ENCODE measurements around the gene LINGO4. TPM values are rescaled to one million over a fixed set of nuclear protein-coding genes. Genes with fewer than 3 reads are reported as not detected.

The LINGO4 gene
- total and polyA plus RNA-seq, 2 donors (not counting 1 experiment from before 2014, with no cell fraction given), result not detected

DNA sequence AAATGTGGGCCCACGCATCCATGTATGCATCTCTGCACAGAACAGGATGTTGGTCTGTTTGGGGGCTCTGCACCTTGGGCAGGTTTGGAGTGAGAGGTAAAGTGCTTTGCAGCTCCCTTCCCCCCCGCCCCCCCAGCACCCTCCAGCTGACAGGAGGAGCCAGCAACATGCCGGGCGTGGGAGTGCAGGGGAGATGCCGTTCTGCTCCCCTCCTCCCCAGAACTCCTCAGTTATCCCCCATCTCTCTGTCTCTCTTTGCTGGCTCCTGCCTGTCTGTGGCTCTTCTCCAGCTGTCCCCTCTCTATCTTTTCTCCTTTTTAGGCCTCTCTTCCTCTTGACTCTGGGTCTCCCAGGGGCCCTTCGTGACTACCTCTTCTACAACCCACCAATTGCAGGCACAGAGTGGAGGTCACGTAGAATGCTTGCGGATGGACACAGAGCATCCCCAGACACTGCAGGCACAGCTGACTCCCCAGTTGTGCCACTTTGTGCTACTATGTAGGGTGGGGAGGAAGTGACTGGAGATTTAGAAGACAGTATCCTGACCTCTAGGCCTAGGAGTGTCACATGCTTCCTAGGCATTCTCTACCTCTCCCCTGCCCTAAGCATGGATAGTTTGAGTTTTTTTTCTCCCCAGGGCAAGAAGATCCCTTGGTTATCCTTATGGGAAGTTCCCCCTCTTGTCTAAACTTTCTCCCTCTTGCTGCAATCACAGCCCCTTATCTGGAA is 28.1 kb upstream of the LINGO4 start:
- intact Hi-C loops (cut with micrococcal nuclease), result loop anchor here (10.0 kb wide), 1 partner anchor 109 kb away; the partner anchor contains the start of gene RIIAD1
- H4K20me1 ChIP-seq (ENCODE audit: control insufficient read depth, insufficient read depth, low read length, poor library complexity, severe bottlenecking), result no peaks in the 10 kb centered on the region
- peaks cover 17 to 21% of the 10 kb centered on the region in 2 donors for H3K4me1 ChIP-seq (ENCODE audit: control insufficient read depth in 2 of 2, insufficient read depth in 2 of 2, low read length in 2 of 2)
- Mint-ChIP-seq H3K4me3 (no peak overlapping the region), H3K27ac (no peak overlapping the region), H3K27me3 (peaks cover 21% of the 10 kb centered on the region), H3K9me3 (ENCODE audit: insufficient read depth) (no peaks in the 10 kb centered on the region), H3K4me1 (peaks cover 22% of the 10 kb centered on the region)
- no peak overlapping the region for H3K27ac ChIP-seq (ENCODE audit: low read length in 2 of 2)
- POLR2A ChIA-PET, result no interaction called here
- H3K4me2 ChIP-seq (replicated peaks; ENCODE audit: low read depth, low read length, poor library complexity, severe bottlenecking), result no peak overlapping the region
- whole genome bisulfite sequencing (ENCODE audit: insufficient coverage), result 97% methylated on average over 4 of the region's 8 CpGs
- ATAC-seq (ENCODE audit: low read depth), result no peak
- H3K9me3 ChIP-seq (ENCODE audit: control extremely low read depth in 1 of 3, control insufficient read depth in 2 of 3, insufficient read depth in 1 of 3, low read length in 2 of 3), result no peaks in the 10 kb centered on the region
- H3K27me3 ChIP-seq (replicated peaks in 1 of 4; ENCODE audit: control extremely low read depth in 1 of 4, control insufficient read depth in 3 of 4, insufficient read depth in 4 of 4, low read length in 3 of 4), result peaks cover 0 to 16% (median 3%) of the 10 kb centered on the region in 4 experiments
- H3K79me2 ChIP-seq (ENCODE audit: control insufficient read depth, insufficient read depth, low read length), result no peaks in the 10 kb centered on the region
- H3K36me3 ChIP-seq (replicated peaks in 1 of 2; ENCODE audit: control extremely low read depth in 1 of 2, control insufficient read depth in 1 of 2, extremely low read depth in 1 of 2, insufficient read depth in 2 of 2, low read length in 1 of 2), result no peaks in the 10 kb centered on the region
- DNase-seq, result no peak
- TF ChIP-seq EZH2 (IDR thresholded peaks at IDR 0.05; ENCODE audit: borderline replicate concordance, insufficient read depth, low read depth, low read length, poor library complexity, severe bottlenecking), result no peak
- TF ChIP-seq, protein P1, sequence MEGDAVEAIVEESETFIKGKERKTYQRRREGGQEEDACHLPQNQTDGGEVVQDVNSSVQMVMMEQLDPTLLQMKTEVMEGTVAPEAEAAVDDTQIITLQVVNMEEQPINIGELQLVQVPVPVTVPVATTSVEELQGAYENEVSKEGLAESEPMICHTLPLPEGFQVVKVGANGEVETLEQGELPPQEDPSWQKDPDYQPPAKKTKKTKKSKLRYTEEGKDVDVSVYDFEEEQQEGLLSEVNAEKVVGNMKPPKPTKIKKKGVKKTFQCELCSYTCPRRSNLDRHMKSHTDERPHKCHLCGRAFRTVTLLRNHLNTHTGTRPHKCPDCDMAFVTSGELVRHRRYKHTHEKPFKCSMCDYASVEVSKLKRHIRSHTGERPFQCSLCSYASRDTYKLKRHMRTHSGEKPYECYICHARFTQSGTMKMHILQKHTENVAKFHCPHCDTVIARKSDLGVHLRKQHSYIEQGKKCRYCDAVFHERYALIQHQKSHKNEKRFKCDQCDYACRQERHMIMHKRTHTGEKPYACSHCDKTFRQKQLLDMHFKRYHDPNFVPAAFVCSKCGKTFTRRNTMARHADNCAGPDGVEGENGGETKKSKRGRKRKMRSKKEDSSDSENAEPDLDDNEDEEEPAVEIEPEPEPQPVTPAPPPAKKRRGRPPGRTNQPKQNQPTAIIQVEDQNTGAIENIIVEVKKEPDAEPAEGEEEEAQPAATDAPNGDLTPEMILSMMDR (IDR thresholded peaks at IDR 0.05), result no peak
- H3K9ac ChIP-seq (ENCODE audit: low read length), result no peak overlapping the region
- H2AFZ ChIP-seq (ENCODE audit: insufficient read depth, low read depth, low read length, poor library complexity, severe bottlenecking), result no peak overlapping the region
- CTCF ChIA-PET, result interaction anchor here (1.6 kb wide), 1 partner anchor 43 kb away, joined by 3 read pairs; the partner anchor contains the start of gene TDRKH
- H3K4me3 ChIP-seq (ENCODE audit: control extremely low read depth in 1 of 5, extremely low read depth in 1 of 5, insufficient read depth in 1 of 5, low read depth in 2 of 5, low read length in 4 of 5), result no peak overlapping the region

All from B cell (primary cell).